GM21526 (cell line): Measurements from ENCODE around the gene ADAM22.

Experiments
- ATAC-seq: cut with Tn5 transposase; IDR thresholded peaks from one replicate; pipeline ENCODE4 v1.9.1; 2021; ENCODE audit warnings: moderate library complexity; ENCODE audit not compliant: unreplicated experiment, low FRiP score

Gene ADAM22

GRCh38 chr7:87959336-87959735 is 25.3 kb downstream of the ADAM22 start:
- ATAC-seq: no peak

GRCh38 chr7:87960239-87960638 is 26.2 kb downstream of the ADAM22 start:
- ATAC-seq: no peak

- ATAC-seq: no peak
These were observed 27.7 kb downstream of the ADAM22 start for GRCh38 chr7:87961754-87962153.

DNA sequence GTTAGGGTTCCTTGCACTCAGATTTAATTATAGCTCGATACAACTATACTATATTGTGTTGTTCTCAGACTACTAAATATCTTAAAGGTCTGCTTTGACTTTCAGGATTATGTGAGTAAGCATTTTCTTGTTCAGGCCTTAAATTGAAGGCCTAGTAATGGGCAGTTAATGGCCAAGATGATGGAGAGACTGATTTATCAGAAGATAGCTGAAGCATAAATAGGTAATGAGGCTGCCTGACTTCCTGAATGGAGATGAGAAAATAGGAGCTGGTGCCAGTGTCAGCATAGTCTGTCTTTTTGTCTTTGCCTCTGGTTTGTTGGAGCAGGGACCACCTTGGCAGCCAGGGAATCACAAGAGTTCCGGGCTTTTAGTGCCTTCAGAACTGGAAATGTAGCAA is 32.2 kb downstream of the ADAM22 start:
- no peak for ATAC-seq

DNA sequence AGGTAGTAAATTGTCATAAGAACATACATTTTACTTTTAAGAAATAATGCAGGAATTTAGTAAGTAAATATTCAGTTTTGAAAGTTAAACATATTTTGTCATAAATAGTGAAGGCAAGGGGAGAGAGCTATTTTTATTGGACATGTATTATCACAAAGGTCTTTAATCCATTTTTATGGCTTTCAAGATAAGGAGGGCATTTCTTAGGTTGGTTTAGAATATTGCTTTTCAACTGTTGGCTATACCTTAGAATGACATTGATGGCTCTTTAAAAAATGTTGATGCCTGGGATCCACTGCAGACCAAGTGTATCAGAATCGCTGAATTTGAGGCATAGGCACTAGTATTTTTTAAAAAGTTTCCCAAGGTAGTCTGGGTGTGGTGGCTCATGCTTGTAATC is 34.0 kb downstream of the ADAM22 start:
- ATAC-seq: no peak

DNA sequence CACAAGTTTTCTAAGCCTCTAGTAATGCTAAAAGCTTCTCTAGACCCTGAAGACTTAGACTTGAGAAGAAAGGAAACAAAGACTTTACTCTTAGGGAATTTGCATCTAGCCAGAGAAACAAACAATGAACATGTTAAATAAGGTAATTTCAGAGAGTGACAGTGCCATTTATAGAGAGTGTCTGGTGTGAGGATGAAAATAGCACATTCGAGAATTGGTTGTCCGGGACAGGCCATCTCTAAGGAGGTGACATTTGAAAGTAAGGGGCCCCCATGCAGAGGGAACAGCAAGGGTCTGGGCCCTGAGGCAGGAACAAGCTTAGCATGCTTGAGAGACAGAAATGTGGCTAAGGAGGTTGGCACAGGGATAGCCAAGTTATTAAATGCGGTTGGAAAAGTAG is 48.1 kb downstream of the ADAM22 start:
- ATAC-seq: no peak

GRCh38 chr7:87984088-87984487 is 50.0 kb downstream of the ADAM22 start:
- ATAC-seq: no peak

GRCh38 chr7:87993269-87993668 is 59.2 kb downstream of the ADAM22 start:
- ATAC-seq: no peak

GRCh38 chr7:87999261-87999660 is 65.2 kb downstream of the ADAM22 start:
- ATAC-seq: no peak

- ATAC-seq: no peak
These were observed 67.9 kb downstream of the ADAM22 start for GRCh38 chr7:88001744-88002530.

DNA sequence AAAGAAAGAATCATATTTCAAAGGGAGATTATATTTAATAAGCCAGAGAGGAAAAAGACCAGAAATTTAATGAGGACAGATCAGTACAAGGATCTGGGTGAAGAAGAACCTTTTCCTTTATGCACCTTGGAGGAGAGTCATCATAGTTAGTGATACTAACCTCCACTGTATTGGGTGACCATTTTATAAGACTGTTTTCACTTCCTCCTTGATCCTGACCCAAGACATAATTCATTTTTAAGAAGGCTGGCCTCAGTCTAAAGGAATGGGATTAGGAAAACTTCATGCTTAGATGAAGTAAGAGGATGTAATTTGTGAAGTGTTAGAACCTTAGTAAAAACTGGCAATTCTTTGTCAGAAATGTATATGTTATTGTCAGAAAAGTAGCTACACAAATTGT is 68.6 kb downstream of the ADAM22 start:
- ATAC-seq: no peak

DNA sequence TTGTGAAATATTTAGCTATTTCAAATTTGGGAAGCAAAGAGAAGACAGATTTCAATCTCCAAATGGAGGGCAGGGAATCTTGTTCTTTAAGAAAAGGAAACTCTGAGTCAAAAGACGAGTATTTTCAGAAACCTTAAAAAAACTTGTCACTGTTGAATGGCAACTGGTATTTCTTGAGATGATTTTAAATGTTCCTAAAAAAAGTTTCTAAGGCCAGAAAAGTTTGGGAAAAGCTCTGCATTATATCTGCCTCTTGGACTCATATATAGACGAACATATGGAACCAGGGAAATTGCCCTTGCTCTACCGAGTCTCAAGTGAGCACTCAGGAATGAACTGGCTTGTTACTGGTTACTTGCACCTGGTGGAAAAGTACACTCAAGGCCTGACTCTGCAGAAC is 69.5 kb downstream of the ADAM22 start:
- ATAC-seq: no peak

DNA sequence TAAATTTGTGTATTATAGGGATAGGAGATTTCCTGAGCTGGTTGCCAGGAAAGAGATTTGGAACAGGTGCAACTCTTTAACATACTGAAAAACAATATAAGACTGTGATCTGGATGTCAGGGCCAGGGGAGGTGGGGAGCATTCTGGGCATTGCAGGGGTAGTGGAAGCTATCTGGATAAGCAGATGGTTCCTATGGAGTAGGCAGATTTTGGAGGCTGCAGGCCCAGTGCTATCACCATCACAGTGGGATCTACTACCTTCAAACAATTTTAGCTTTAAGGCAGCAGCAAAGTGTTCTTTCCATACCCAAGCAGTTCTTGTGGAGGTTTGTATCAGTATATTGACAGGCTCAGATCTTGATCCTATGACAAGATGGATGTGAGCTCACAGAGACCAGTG is 71.1 kb downstream of the ADAM22 start:
- ATAC-seq: no peak

DNA sequence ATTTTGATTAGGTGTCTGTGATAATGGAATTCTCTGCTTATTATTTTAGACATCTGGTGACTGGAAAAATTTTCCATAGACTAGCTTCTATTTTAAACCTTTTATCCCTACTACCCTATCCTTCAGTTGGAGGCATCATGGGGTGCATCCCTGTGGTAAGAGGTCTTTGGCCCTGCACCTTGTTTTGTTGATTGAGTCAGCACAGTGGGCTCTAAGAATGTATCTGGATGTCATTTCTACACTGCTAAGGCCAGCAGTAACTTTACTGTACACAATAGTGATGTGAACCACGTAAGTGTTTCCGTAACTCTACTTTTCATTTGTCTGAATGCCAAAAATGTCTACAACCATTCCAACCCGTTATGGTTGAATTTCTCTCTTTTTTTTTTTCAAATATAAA is 75.6 kb downstream of the ADAM22 start:
- ATAC-seq: no peak

- no peak for ATAC-seq
These were observed 78.0 kb downstream of the ADAM22 start for GRCh38 chr7:88012086-88012485.

GRCh38 chr7:88013981-88014380 is 79.9 kb downstream of the ADAM22 start:
- ATAC-seq: no peak

DNA sequence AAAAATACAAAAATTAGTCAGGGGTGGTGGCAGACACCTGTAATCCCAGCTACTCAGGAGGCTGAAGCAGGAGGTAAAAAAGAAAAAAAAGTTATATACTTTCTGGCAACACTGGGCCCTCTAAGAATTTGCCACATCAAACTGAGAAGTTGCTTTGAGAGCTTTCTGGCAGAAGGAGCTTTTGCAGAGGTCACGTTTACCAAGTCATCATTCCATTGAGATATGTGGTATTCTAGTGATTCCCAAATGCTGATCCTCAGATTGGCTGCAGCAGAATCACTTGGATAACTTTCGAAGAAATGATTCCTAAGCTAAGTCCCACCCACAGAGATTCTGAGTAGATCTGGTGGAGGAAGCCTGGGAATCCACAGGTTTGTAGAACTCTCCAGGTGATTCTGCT is 80.5 kb downstream of the ADAM22 start:
- ATAC-seq: no peak

- ATAC-seq: no peak
These were observed 81.3 kb downstream of the ADAM22 start for GRCh38 chr7:88015309-88015708.

- no peak for ATAC-seq
These were observed 84.5 kb downstream of the ADAM22 start for GRCh38 chr7:88018501-88018900.

- no peak for ATAC-seq
These were observed 87.1 kb downstream of the ADAM22 start for GRCh38 chr7:88020953-88021665.

DNA sequence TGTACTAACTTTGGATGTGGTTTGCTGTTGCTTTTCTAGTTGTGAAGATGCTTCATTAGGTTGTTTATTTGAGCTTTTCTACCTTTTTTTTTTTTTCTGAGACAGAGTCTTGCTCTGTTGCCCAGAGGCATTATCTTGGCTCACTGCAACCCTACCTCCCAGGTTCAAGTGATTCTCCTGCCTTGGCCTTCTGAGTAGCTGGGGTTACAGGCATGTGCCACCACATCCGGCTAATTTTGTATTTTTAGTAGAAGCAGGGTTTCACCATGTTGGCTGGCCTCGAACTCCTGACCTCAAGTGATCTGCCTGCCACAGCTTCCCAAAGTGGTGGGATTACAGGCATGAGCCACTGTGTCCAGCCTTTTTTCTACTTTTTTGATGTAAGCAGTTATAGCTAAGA is 93.7 kb downstream of the ADAM22 start:
- no peak for ATAC-seq

DNA sequence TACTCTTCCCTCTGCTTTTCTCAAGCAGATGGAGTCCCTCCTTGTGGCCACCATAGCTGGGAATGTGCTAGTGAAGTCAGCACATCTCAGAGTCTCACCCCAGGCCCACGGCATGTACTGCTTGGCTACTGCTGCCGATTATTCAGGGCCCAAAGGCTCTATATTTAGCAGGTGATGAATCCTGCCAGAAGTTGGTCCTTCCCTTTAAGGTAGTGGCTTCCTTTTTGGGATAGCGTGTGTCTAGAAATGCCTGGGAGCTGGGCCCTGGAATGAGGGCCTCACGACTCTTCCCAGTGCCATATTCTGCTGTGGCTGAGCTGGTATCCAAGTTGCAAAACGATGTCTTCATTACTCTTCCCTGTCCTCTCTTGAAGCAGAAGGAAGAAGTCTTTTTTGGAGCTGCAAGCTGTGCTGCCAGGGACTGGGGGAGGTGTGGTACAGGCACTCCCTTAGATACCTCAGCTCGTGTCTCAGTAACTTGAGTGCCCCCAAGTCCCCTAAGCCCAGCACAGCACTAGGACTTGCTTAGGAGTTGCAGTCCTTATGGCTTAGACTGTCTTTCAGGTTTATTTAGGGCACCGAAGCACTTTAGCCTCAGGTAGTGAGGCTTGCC is 100.1 kb downstream of the ADAM22 start:
- no peak for ATAC-seq
